B cell (primary cell): ENCODE data around the gene LRRC47. TPM values are rescaled to one million over a fixed set of nuclear protein-coding genes. Genes with fewer than 3 reads are reported as not detected.

Experiments
- ATAC-seq: fragments of 200-7000 bp; cut with Tn5 transposase; one replicate; pipeline ENCODE4 v1.10.0; 2021; ENCODE audit warnings: low read depth, mild to moderate bottlenecking, moderate number of reproducible peaks, moderate library complexity
- CTCF ChIA-PET: fragments of 350-600 bp; sonication (Branson Sonifier 250); formaldehyde crosslinking; loops from one replicate; lab custom pipeline; 2021; ENCODE audit warnings: antibody characterized with exemption, inconsistent platforms; lab: Charles Lee
- POLR2A ChIA-PET: fragments of 350-600 bp; sonication (Branson Sonifier 250); formaldehyde crosslinking; loops from one replicate; lab custom pipeline; 2021; ENCODE audit warnings: antibody characterized with exemption; lab: Charles Lee
- DNase-seq: peaks from one replicate; pipeline ENCODE4 v3.0.0; 2013
- H2AFZ ChIP-seq: 2 replicates; pipeline ENCODE4 v1.6.1; 2012; ENCODE audit warnings: mild to moderate bottlenecking, low read depth, low read length; ENCODE audit not compliant: insufficient read depth, poor library complexity, severe bottlenecking
- H3K27ac ChIP-seq, 2 donors: 1 replicate in 1 of 2; 2 replicates in 1 of 2; pipeline ENCODE4 v1.5.1; 2012 to 2013; ENCODE audit warnings: low read length in 2 of 2, mild to moderate bottlenecking in 2 of 2, moderate library complexity in 1 of 2
- H3K27me3 ChIP-seq, 4 experiments: fragments of 200-600 bp in 1 of 4; sonication (generic) in 1 of 4; replicated peaks in 1 of 4; 1 replicate in 2 of 4; 2 replicates in 2 of 4; pipeline versions ENCODE4 v1.6.1 to v1.7.0; 2013 to 2016; ENCODE audit warnings: low read length in 3 of 4, mild to moderate bottlenecking in 2 of 4, mixed read lengths in 1 of 4, moderate library complexity in 1 of 4; ENCODE audit not compliant: insufficient read depth in 4 of 4, control insufficient read depth in 3 of 4; ENCODE audit errors: control extremely low read depth in 1 of 4
- H3K36me3 ChIP-seq, 2 experiments: replicated peaks in 1 of 2; 1 replicate in 1 of 2; 2 replicates in 1 of 2; pipeline versions ENCODE4 v1.6.1 to v1.7.1; 2013; ENCODE audit warnings: low read length in 1 of 2; ENCODE audit not compliant: insufficient read depth in 2 of 2, control insufficient read depth in 1 of 2; ENCODE audit errors: control extremely low read depth in 1 of 2, extremely low read depth in 1 of 2
- H3K4me1 ChIP-seq, 2 donors: fragments of 200-600 bp in 1 of 2; sonication (generic) in 1 of 2; 1 replicate in 1 of 2; 2 replicates in 1 of 2; pipeline versions ENCODE4 v1.5.1 to v1.6.1; 2013 to 2017; ENCODE audit warnings: low read length in 2 of 2; ENCODE audit not compliant: control insufficient read depth in 2 of 2, insufficient read depth in 2 of 2
- H3K4me2 ChIP-seq: replicated peaks from 2 replicates; pipeline ENCODE3; 2012; ENCODE audit warnings: mild to moderate bottlenecking, low read depth, low read length; ENCODE audit not compliant: poor library complexity, severe bottlenecking
- H3K4me3 ChIP-seq, 5 experiments: fragments of 200-600 bp in 1 of 5; sonication (generic) in 1 of 5; 1 replicate in 3 of 5; 2 replicates in 2 of 5; pipeline versions ENCODE4 v1.5.1 to v1.7.0; 2011 to 2016; ENCODE audit warnings: low read length in 4 of 5, mild to moderate bottlenecking in 4 of 5, low read depth in 2 of 5, control low read depth in 1 of 5, moderate library complexity in 1 of 5; ENCODE audit not compliant: insufficient read depth in 1 of 5; ENCODE audit errors: control extremely low read depth in 1 of 5, extremely low read depth in 1 of 5
- H3K79me2 ChIP-seq: fragments of 200-600 bp; sonication (generic); one replicate; pipeline ENCODE4 v1.6.0; 2016; ENCODE audit warnings: low read length; ENCODE audit not compliant: control insufficient read depth, insufficient read depth
- H3K9ac ChIP-seq: fragments of 200-600 bp; sonication (generic); 2 replicates; pipeline ENCODE4 v1.6.1; 2017; ENCODE audit warnings: mild to moderate bottlenecking, low read length, moderate library complexity
- H3K9me3 ChIP-seq, 3 donors: one replicate each; pipeline versions ENCODE4 v1.6.1 to v1.7.1; 2013; ENCODE audit warnings: low read length in 2 of 3; ENCODE audit not compliant: control insufficient read depth in 2 of 3, insufficient read depth in 1 of 3; ENCODE audit errors: control extremely low read depth in 1 of 3
- H4K20me1 ChIP-seq: 2 replicates; pipeline ENCODE4 v1.6.0; 2012; ENCODE audit warnings: mild to moderate bottlenecking, low read length; ENCODE audit not compliant: insufficient read depth, control insufficient read depth, poor library complexity, severe bottlenecking
- H3K27ac Mint-ChIP-seq: one replicate; pipeline ENCODE4 v1.8.0; 2021; ENCODE audit warnings: mixed read lengths
- H3K27me3 Mint-ChIP-seq: one replicate; pipeline ENCODE4 v1.8.0; 2021; ENCODE audit warnings: mixed read lengths
- H3K4me1 Mint-ChIP-seq: one replicate; pipeline ENCODE4 v1.8.0; 2021; ENCODE audit warnings: mixed read lengths
- H3K4me3 Mint-ChIP-seq: one replicate; pipeline ENCODE4 v1.8.0; 2021; ENCODE audit warnings: mixed read lengths
- H3K9me3 Mint-ChIP-seq: one replicate; pipeline ENCODE4 v1.8.0; 2022; ENCODE audit warnings: mixed read lengths; ENCODE audit not compliant: insufficient read depth
- EZH2 ChIP-seq: IDR thresholded peaks from 2 replicates; pipeline ENCODE4 v1.6.1; 2012; ENCODE audit warnings: borderline replicate concordance, low read depth, mild to moderate bottlenecking, moderate library complexity, low read length; ENCODE audit not compliant: insufficient read depth, poor library complexity, severe bottlenecking
- WGBS: methylation state at CpG from one replicate; pipeline ENCODE4 v1.1.5; 2013; ENCODE audit warnings: missing lambda C conversion rate; ENCODE audit not compliant: insufficient coverage; 5-methylcytosine and 5-hydroxymethylcytosine counted together
- intact Hi-C: fragments of 100-400 bp; cut with micrococcal nuclease; formaldehyde crosslinking; loops from one replicate; pipeline ENCODE4 v1.10.0; 2022
- polyA plus RNA-seq: library from polyadenylated mRNA; depleted of rRNA; stranded (reverse); fragments of >200 nt; gene quantifications from 2 replicates; pipeline ENCODE4 v1.2.3, GENCODE V29; 2012
- total RNA-seq, 2 donors: library from RNA; stranded (reverse); fragments of 120-200 nt in 1 of 2; gene quantifications; 1 replicate in 1 of 2; 2 replicates in 1 of 2; pipeline versions ENCODE4 v1.2.3 to v1.2.4, GENCODE V29; 2013 to 2022
- TF ChIP-seq, protein P1 (sequence below): fragments of 200-600 bp; IDR thresholded peaks from one replicate; pipeline ENCODE4 v1.8.0; 2022; ENCODE audit warnings: antibody characterized with exemption, mild to moderate bottlenecking

LRRC47 gene
- total and polyA plus RNA-seq, 2 donors (not counting 1 experiment from before 2014, with no cell fraction given) = 16.7 to 48.2 TPM

DNA sequence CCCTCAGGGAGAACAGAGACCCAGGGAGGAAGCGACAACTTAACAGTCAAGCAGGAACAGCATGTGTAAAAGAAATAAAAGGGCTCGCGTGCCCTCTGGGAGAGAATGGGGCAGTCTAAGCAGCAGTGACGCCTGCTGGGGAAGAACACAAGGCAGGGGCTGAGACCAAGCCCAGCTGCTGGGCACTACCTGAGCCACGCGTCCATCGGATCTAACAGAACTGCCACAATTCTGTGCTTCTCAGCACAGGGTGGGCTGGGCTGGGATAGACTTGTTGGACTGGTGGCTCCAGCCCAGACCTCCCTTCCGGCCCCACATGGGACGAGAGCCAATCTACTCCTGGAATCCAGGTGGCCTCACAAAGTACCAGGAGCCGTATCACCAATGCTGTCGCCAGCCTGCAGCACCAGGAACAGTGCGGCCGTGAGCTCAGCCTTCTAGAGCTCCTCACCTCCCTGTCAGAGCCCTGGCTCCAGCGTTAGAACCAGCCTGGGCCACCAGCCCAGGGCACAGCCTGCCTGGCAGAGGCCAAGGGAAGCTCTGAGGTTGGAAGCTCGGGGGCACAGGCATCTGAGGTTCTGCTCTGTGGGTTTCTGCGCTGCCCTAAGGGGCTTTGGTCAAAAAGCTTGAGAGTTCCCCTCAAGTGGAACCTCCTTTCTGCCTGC lies 7.4 kb downstream of the LRRC47 start:
- TF ChIP-seq, protein P1, sequence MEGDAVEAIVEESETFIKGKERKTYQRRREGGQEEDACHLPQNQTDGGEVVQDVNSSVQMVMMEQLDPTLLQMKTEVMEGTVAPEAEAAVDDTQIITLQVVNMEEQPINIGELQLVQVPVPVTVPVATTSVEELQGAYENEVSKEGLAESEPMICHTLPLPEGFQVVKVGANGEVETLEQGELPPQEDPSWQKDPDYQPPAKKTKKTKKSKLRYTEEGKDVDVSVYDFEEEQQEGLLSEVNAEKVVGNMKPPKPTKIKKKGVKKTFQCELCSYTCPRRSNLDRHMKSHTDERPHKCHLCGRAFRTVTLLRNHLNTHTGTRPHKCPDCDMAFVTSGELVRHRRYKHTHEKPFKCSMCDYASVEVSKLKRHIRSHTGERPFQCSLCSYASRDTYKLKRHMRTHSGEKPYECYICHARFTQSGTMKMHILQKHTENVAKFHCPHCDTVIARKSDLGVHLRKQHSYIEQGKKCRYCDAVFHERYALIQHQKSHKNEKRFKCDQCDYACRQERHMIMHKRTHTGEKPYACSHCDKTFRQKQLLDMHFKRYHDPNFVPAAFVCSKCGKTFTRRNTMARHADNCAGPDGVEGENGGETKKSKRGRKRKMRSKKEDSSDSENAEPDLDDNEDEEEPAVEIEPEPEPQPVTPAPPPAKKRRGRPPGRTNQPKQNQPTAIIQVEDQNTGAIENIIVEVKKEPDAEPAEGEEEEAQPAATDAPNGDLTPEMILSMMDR = no peak
- TF ChIP-seq EZH2 = no peak
- intact Hi-C loops = no loop called here
- H3K9ac ChIP-seq = no peak overlapping the region
- POLR2A ChIA-PET = no interaction called here
- CTCF ChIA-PET = no interaction called here
- 93% methylated on average over 16 of the region's 16 CpGs for WGBS
- H3K4me1 ChIP-seq = peaks cover 0 to 6% of the 10 kb centered on the region in 2 donors
- H3K4me2 ChIP-seq = no peak overlapping the region
- peaks cover 19% of the 10 kb centered on the region for H3K4me1 Mint-ChIP-seq
- no peak overlapping the region for H3K27ac Mint-ChIP-seq
- no peak for DNase-seq
- H4K20me1 ChIP-seq = peaks cover 74% of the 10 kb centered on the region
- H3K9me3 ChIP-seq = no peaks in the 10 kb centered on the region
- H3K79me2 ChIP-seq = peaks cover 59% of the 10 kb centered on the region
- no peak overlapping the region for H3K4me3 Mint-ChIP-seq
- no peaks in the 10 kb centered on the region for H3K9me3 Mint-ChIP-seq
- no peak for ATAC-seq
- H3K27me3 ChIP-seq = no peaks in the 10 kb centered on the region
- peaks cover 0 to 51% of the 10 kb centered on the region in 2 experiments for H3K36me3 ChIP-seq
- H3K27me3 Mint-ChIP-seq = no peaks in the 10 kb centered on the region
- no peak overlapping the region for H3K4me3 ChIP-seq
- H3K27ac ChIP-seq = no peak overlapping the region
- H2AFZ ChIP-seq = no peak overlapping the region

- H3K4me1 ChIP-seq = no peaks in the 10 kb centered on the region
- Mint-ChIP-seq H3K4me1 (peaks cover 11% of the 10 kb centered on the region), H3K9me3 (no peaks in the 10 kb centered on the region), H3K27me3 (no peaks in the 10 kb centered on the region), H3K4me3 (no peak overlapping the region), H3K27ac (no peak overlapping the region)
- CTCF ChIA-PET = interaction anchor here (1.1 kb wide), 1 partner anchor 63 kb away, joined by 3 read pairs; no protein-coding TSS in a partner anchor
- 84% methylated on average over 26 of the region's 26 CpGs for WGBS
- peaks cover 0 to 51% of the 10 kb centered on the region in 2 experiments for H3K36me3 ChIP-seq
- H2AFZ ChIP-seq = no peak overlapping the region
- no peak for TF ChIP-seq EZH2
- TF ChIP-seq, protein P1 = no peak
- no peaks in the 10 kb centered on the region for H3K9me3 ChIP-seq
- no peak for DNase-seq
- no peak overlapping the region for H3K9ac ChIP-seq
- POLR2A ChIA-PET = no interaction called here
- no peak overlapping the region for H3K27ac ChIP-seq
- peaks cover 50% of the 10 kb centered on the region for H3K79me2 ChIP-seq
- peaks cover 65% of the 10 kb centered on the region for H4K20me1 ChIP-seq
- H3K27me3 ChIP-seq = no peaks in the 10 kb centered on the region
- ATAC-seq = no peak
- no peak overlapping the region for H3K4me2 ChIP-seq
- no peak overlapping the region for H3K4me3 ChIP-seq
- intact Hi-C loops = no loop called here
Measured at GRCh38 chr1:3787745-3788605, 8.3 kb downstream of the LRRC47 start.
